Measurements from ENCODE around the gene ATOX1.

GRCh38 chr5:151695464-151695863 lies 63.0 kb downstream of the ATOX1 start:
- TF ChIP-seq CTCF (conservative IDR thresholded peaks at IDR 0.05) (no peak), ZFX (IDR thresholded peaks at IDR 0.05) (no peak)
